DOHH2 (cell line): ENCODE measurements around the gene SHQ1.

Experiments
- H3F3A ChIP-seq: fragments of 200-600 bp; sonication (generic), shearing (Covaris generic); 2 replicates; pipeline ENCODE4 v1.6.0; 2016; ENCODE audit warnings: antibody characterized with exemption, mild to moderate bottlenecking; ENCODE audit not compliant: control insufficient read depth, insufficient read depth
- H3K27ac ChIP-seq: fragments of 200-600 bp; sonication (generic); 2 replicates; pipeline ENCODE4 v1.5.1; 2014; ENCODE audit warnings: low read depth, mild to moderate bottlenecking, low read length, moderate library complexity
- H3K27me3 ChIP-seq: fragments of 200-600 bp; sonication (generic); 2 replicates; pipeline ENCODE4 v1.6.1; 2014; ENCODE audit warnings: mild to moderate bottlenecking, low read length, mixed read lengths; ENCODE audit not compliant: control insufficient read depth
- H3K36me3 ChIP-seq: fragments of 200-600 bp; sonication (generic); 2 replicates; pipeline ENCODE4 v1.6.1; 2014; ENCODE audit warnings: mild to moderate bottlenecking, low read length, moderate library complexity, mixed read lengths; ENCODE audit not compliant: control insufficient read depth
- H3K4me1 ChIP-seq: fragments of 200-600 bp; sonication (generic); 2 replicates; pipeline ENCODE4 v1.6.1; 2014; ENCODE audit warnings: mild to moderate bottlenecking, low read length, mixed read lengths; ENCODE audit not compliant: control insufficient read depth
- H3K4me2 ChIP-seq: fragments of 200-600 bp; sonication (generic); 2 replicates; pipeline ENCODE4 v1.6.0; 2014; ENCODE audit warnings: mild to moderate bottlenecking, low read length, moderate library complexity
- H3K4me3 ChIP-seq: fragments of 200-600 bp; sonication (generic); 2 replicates; pipeline ENCODE4 v1.5.1; 2014; ENCODE audit warnings: mild to moderate bottlenecking, low read length, mixed read lengths
- H3K79me2 ChIP-seq: fragments of 200-600 bp; sonication (generic); 2 replicates; pipeline ENCODE4 v1.6.1; 2014; ENCODE audit warnings: mild to moderate bottlenecking, low read length, mixed read lengths; ENCODE audit not compliant: control insufficient read depth
- H3K9me2 ChIP-seq: fragments of 200-600 bp; sonication (generic); replicated peaks from 2 replicates; pipeline ENCODE4 v1.6.1; 2014; ENCODE audit warnings: mild to moderate bottlenecking, low read length, mixed read lengths; ENCODE audit not compliant: control insufficient read depth
- H3K9me3 ChIP-seq: fragments of 200-600 bp; sonication (generic); 2 replicates; pipeline ENCODE4 v1.6.1; 2014; ENCODE audit warnings: antibody characterized with exemption, low read length, mixed read lengths; ENCODE audit not compliant: control insufficient read depth, insufficient read depth
- H4K20me1 ChIP-seq: fragments of 200-600 bp; sonication (generic); 2 replicates; pipeline ENCODE4 v1.6.0; 2014; ENCODE audit warnings: low read depth, mild to moderate bottlenecking, antibody characterized with exemption, low read length, moderate library complexity; ENCODE audit not compliant: control insufficient read depth, insufficient read depth
- CTCF ChIP-seq: fragments of 200-600 bp; sonication (generic); IDR thresholded peaks from one replicate; pipeline ENCODE4 v1.5.1; 2014; ENCODE audit warnings: antibody characterized with exemption, mild to moderate bottlenecking, low read depth, low read length; ENCODE audit not compliant: poor library complexity, severe bottlenecking
- EZH2phosphoT487 ChIP-seq: fragments of 200-600 bp; sonication (generic); IDR thresholded peaks from 2 replicates; pipeline ENCODE4 v1.6.1; 2017; ENCODE audit warnings: borderline replicate concordance, mild to moderate bottlenecking, antibody characterized with exemption, low read length, moderate library complexity, mixed read lengths

Gene SHQ1

GRCh38 chr3:72702997-72703396, 145.2 kb downstream of the SHQ1 start:
- Histone ChIP-seq H3F3A (no peaks in the 10 kb centered on the region), H3K27ac (no peak overlapping the region), H3K27me3 (no peaks in the 10 kb centered on the region), H3K36me3 (no peaks in the 10 kb centered on the region), H3K4me3 (no peak overlapping the region), H3K9me2 (no peaks in the 10 kb centered on the region), H3K4me2 (no peak overlapping the region), H3K79me2 (no peaks in the 10 kb centered on the region), H3K9me3 (no peaks in the 10 kb centered on the region), H4K20me1 (no peaks in the 10 kb centered on the region), H3K4me1 (no peaks in the 10 kb centered on the region)
- no peak for TF ChIP-seq EZH2phosphoT487
- no peak for TF ChIP-seq CTCF

- no peak overlapping the region for H3K27ac ChIP-seq
- H3K9me2 ChIP-seq = no peaks in the 10 kb centered on the region
- H3K4me2 ChIP-seq = no peak overlapping the region
- H3K79me2 ChIP-seq = no peaks in the 10 kb centered on the region
- H3K27me3 ChIP-seq = no peaks in the 10 kb centered on the region
- no peaks in the 10 kb centered on the region for H3K4me1 ChIP-seq
- no peaks in the 10 kb centered on the region for H3F3A ChIP-seq
- H3K36me3 ChIP-seq = no peaks in the 10 kb centered on the region
- H4K20me1 ChIP-seq = no peaks in the 10 kb centered on the region
- no peak for TF ChIP-seq EZH2phosphoT487
- H3K4me3 ChIP-seq = no peak overlapping the region
- no peaks in the 10 kb centered on the region for H3K9me3 ChIP-seq
Measured at GRCh38 chr3:72702390-72702789, 145.9 kb downstream of the SHQ1 start.

DNA sequence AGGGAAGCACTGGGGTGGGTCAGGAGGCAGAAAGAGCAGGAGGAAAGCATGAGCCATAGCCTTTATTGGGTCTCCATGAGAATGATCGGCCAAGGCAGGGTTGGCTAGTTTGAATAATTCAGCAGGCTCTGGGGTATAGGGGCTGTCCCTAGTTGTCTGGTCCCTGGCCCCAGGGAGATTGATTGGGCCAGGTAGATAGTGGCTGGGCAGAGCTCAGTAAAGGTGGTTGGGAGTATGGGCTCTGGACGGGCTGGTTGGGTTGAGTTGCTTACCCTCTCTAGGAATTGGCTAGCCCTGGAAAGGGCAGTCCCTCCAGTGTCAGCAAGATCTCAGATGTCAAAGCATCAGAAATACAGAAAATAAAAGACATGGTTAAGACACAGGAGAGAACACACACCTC, 148.1 kb downstream of the SHQ1 start:
- Histone ChIP-seq H3K27me3 (peaks cover 3% of the 10 kb centered on the region; the same call in 1 of the 2 replicates), H3K36me3 (no peaks in the 10 kb centered on the region), H3K4me2 (no peak overlapping the region), H3F3A (no peaks in the 10 kb centered on the region), H3K9me2 (no peaks in the 10 kb centered on the region), H3K79me2 (no peaks in the 10 kb centered on the region), H3K9me3 (no peaks in the 10 kb centered on the region), H3K4me3 (no peak overlapping the region), H4K20me1 (no peaks in the 10 kb centered on the region), H3K27ac (no peak overlapping the region), H3K4me1 (no peaks in the 10 kb centered on the region)
- TF ChIP-seq CTCF (no peak), EZH2phosphoT487 (no peak)

- no peak overlapping the region for H3K4me3 ChIP-seq
- H3K4me1 ChIP-seq = no peaks in the 10 kb centered on the region
- no peaks in the 10 kb centered on the region for H3K9me2 ChIP-seq
- no peaks in the 10 kb centered on the region for H3K79me2 ChIP-seq
- H3K27ac ChIP-seq = no peak overlapping the region
- H3F3A ChIP-seq = no peaks in the 10 kb centered on the region
- H3K9me3 ChIP-seq = no peaks in the 10 kb centered on the region
- no peaks in the 10 kb centered on the region for H4K20me1 ChIP-seq
- no peak overlapping the region for H3K4me2 ChIP-seq
- H3K36me3 ChIP-seq = no peaks in the 10 kb centered on the region
- TF ChIP-seq CTCF (no peak), EZH2phosphoT487 (no peak)
- peaks cover 3% of the 10 kb centered on the region; the same call in 1 of the 2 replicates for H3K27me3 ChIP-seq
Measured at GRCh38 chr3:72699631-72700030, 148.6 kb downstream of the SHQ1 start.
